Measurements from ENCODE around the gene ZBTB32.

The ZBTB32 gene

DNA sequence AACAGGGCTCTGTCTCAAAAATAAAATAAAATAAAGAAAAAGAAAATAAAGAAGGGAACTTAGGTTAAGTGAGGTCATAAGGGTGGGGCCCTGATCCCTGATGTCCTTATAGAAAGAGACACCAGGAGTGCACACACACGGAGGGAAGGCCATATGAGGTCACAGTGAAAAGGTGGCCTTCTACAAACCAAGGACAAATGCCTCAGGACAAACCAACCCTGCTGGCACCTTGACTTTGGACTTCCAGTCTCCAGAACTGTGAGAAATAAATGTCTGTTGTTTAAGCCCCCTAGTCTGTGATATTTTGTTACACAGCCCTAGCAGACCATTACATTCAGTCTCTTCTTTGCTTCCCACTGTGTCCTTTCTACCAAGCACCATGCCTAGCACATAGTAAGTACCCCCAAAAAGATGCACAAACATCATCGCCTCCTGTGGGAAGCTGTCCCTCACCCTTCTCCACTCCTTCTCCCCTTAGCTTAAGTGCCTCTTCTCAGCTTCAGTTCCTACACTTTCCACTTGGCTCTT is 8.4 kb upstream of the ZBTB32 start:
- DNase-seq (ENCODE audit: low read depth in 2 of 2): no peak

GRCh38 chr19:35696835-35697234 is 7.5 kb upstream of the ZBTB32 start:
- DNase-seq (ENCODE audit: low read depth in 2 of 2): no peak

- peak; percentile 80 to 91 for DNase-seq (ENCODE audit: low read depth in 2 of 2)
Measured at GRCh38 chr19:35702223-35703012, 1.9 kb upstream of the ZBTB32 start.

DNA sequence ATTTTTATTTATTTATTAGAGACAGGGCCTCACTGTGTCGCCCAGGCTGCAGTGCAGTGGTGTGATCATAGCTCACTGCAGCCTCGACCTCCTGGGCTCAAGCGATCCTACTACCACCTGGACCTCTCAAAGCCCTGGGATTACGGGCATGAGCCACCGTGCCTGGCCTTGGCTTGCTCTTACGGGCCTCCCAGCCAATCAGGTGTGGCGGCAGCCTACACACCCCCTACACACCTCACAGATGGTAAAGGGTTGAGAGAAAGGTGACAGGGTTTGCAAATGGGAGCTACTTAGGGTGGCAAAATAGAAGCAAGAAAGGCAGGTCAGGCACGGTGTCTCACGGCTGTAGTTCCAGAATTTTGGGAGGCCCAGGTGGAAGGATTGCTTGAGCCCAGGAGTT is 1.0 kb upstream of the ZBTB32 start:
- DNase-seq (ENCODE audit: low read depth in 2 of 2): no peak

- no peak for DNase-seq (ENCODE audit: low read depth in 2 of 2)
Measured at GRCh38 chr19:35708391-35708790, 4.0 kb downstream of the ZBTB32 start.

GRCh38 chr19:35710784-35711723 is 6.7 kb downstream of the ZBTB32 start:
- peak in 1 of 2 donors; percentile 58 for DNase-seq (ENCODE audit: low read depth in 2 of 2)

DNA sequence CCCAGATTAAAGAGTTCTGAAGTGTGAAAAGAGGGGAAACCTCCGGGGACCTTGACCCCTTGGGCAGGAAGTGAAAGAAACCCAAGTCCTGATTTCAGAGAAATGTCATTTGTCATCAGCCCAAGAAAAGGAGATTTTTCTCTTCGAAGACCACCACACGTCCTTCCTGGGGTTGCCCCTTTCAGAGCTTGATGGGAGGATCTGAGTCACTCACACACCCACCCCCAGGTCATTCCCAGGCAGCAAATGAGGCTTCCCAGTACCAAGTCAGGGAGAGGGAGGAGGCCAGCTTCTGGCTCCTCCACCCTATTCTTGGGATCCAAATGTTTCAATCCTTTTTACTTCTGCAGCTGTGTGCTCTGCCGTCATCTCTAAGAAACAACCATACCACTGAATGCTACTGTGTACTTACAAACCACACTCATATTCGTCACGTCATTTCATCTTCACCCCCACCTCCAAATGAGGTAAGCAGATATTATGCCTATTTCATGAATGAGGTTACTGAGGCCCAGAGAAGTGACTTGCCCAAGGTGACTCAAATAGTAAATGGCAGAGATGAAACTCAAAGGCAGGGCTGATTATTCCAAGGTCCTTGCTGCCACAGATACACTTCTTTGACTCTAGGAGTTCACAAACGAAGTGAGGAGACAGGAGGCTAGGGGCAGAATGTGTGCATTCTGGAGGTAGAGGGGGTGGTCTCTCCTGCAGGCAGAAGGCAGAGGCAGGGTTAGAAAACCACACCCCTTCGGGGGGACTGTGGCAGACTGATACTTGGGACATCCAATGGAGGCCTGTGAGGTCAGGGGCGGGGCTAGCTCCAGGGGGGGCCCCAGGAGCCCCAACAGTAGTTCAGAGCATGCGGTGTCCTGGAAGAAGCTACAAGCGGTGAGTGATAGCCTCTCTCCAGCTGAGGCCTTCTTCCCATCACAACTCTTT is 8.5 kb downstream of the ZBTB32 start:
- DNase-seq (ENCODE audit: low read depth in 2 of 2): peak; percentile 54 to 61

DNA sequence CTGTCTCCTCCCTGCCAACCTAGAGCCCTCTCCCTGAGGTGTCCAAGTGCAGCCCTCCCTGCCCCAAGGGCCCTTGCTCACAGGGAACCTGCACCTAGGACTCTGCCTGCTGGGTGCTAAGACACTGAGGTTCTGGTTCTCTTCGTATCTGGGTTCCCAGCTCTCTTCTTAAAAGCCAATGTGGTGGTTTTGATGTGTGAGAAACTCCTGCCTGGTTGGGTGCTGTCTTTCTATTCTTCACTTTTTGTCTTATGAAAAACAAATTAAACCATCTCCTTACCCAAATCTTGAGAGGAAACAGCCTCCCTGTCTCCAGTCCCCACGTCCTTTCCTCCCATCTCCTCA is 9.1 kb downstream of the ZBTB32 start:
- DNase-seq (ENCODE audit: low read depth in 2 of 2): no peak

DNA sequence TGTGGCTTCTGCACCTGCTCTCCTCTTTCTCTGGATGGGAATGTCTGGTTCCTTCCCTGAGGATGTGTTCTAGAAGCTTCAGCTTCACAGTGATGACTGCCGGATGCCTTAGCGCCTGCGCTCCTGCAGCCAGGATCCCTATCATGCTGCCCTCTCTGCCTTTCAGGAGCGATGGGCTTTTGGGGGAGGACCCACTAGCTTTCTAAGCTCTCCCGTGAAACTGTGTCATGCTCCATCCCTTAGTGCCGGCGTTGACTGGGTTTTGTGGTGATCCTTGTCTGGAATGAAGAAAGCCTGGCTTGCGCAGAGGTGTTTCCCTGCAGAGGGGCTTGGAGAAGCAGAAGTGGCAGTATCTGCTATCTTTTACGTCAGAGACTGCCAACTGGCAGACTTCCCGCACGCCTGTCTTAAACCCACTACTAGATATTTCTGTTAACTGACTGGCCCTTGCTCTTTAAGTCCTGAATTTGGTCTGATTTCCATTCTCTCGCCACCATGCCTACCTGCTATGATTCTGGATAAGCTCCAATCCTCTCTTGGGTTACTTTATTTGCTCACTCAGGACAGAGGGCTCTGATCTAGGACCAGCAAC is 9.6 kb downstream of the ZBTB32 start:
- DNase-seq (ENCODE audit: low read depth in 2 of 2): no peak

GRCh38 chr19:35714601-35715354 is 10.4 kb downstream of the ZBTB32 start:
- no peak for DNase-seq (ENCODE audit: low read depth in 2 of 2)

- DNase-seq (ENCODE audit: low read depth in 2 of 2): no peak
Measured at GRCh38 chr19:35715355-35715809, 11.0 kb downstream of the ZBTB32 start.

GRCh38 chr19:35715981-35716800 is 11.8 kb downstream of the ZBTB32 start:
- no peak for DNase-seq (ENCODE audit: low read depth in 2 of 2)

DNA sequence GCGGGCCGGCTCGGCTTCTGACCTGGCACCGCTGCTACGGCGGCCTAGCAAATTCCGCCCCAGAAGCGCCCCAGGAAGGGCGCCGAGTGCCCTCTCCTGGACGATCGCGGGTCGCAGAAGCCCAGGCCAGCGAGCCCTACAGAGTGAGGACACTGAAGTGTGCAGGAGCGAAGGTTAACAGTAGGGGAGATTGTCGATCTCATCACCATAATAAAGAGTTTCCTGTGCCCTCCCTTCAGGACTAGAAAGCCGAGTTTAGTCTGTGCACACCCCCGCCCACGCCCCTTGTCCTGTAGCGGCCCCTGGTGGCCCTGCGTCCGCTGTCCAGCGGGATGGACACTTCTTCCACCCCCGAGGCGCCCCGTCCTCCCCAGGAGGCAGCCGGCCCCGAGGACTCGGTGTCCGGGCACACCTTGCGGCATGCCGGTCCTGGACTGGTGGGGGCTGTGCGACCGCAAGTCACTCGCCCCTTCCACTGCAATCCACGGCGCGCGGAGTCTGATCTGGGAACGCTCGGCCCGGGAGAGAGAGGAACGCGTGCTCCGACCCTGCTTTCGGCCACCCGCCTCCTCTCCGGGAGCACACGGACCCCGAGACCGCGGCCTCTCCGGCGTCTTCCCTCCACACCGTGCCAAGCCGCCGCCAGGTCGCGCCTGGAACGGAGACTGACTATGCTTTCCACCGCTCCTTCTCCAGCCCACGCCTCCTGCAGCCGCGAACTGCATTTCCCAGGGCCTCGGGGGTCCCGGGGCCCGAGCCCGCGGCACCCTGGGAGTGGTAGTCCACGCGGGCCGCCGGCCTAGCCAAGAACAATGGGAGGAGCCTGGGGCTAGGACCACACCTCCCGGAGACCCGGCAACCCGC is 12.7 kb downstream of the ZBTB32 start:
- peak; percentile 95 to 96 for DNase-seq (ENCODE audit: low read depth in 2 of 2)

DNA sequence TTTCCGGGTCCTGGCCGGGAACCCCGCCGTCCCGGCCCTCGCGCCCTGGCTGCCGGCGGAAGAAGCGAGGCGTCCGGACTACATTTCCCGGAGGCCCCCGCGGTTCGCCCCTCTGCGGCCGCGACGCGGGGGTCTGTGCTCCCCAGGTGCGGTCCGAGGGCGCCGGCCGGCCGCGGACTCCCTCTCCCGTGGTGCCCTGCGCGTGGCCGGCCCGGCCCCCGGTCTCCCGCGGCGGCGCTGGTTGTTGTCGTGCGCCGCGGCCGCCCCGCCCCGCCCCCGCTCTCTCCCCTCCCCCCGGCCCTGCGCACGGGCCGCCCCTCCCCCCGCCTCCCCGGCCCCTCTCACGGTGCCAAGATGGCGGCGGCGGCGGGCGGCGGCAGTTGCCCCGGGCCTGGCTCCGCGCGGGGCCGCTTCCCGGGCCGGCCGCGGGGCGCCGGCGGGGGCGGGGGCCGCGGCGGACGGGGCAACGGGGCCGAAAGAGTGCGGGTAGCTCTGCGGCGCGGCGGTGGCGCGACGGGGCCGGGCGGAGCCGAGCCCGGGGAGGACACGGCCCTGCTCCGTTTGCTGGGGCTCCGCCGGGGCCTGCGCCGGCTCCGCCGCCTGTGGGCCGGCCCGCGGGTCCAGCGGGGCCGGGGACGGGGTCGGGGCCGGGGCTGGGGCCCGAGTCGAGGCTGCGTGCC is 13.4 kb downstream of the ZBTB32 start, which contains the start of gene KMT2B:
TSS of gene KMT2B (plus strand) at position 339 of the 680 bp plus-strand sequence. CDS start at position 355, 16 bp downstream.
- DNase-seq (ENCODE audit: low read depth in 2 of 2): no peak

DNA sequence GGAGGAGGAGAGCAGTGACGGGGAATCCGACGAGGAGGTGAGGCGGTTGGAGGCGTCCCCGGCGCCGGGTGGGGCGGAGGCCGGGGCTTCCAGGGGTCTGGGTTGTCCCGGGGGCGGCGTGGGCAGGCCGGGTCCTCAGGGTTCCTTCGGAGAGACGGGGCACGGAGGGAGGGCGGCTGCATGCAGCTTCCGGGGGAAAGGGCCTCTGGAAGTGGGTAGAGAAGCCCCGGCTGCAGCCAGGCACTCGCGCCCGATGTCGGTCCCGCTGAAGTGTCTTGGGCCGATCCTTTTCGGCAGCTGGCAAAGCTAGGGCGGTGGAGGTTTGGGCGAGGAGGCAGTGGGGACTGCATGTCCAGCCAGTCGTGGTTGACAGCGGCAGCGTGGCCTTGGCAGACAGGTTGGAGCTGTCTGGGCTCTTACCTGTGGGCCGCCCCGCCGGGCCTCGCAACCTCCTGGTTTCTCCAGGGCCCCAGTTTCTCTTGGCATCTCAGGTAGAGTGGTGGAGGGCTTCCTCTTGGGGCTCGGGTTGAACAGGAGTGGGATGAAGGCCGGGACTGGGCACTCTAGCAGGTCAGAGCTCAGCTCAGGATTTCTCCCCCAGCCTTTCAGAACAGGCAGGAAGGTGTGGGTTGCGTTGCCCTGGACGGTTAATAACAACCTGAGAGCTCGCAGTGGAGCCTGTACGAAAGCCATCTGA is 14.1 kb downstream of the ZBTB32 start:
- DNase-seq (ENCODE audit: low read depth in 2 of 2): peak in 1 of 2 donors; percentile 50

DNA sequence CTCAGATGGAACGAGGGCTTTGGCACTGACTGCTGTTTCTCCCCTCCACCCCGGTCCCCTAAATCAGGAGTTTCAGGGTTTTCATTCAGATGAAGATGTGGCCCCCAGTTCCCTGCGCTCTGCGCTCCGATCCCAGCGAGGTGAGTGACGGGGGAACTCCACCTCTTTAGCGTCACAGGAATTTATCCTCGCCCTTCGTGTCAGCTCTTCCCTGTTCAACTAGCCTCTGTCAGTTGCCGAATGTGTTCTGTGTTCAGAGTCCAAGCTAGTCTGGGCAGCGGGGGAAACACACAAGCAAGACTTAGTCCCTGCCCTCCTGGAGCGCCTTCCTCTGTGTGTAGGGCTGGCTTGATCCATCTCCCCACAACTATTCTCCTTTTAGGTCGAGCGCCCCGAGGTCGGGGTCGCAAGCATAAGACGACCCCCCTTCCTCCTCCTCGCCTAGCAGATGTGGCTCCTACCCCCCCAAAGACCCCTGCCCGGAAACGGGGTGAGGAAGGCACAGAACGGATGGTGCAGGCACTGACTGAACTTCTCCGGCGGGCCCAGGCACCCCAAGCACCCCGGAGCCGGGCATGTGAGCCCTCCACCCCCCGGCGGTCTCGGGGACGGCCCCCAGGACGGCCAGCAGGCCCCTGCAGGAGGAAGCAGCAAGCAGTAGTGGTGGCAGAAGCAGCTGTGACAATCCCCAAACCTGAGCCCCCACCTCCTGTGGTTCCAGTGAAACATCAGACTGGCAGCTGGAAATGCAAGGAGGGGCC is 15.2 kb downstream of the ZBTB32 start:
- no peak for DNase-seq (ENCODE audit: low read depth in 2 of 2)

All from stimulated activated CD8-positive, alpha-beta memory T cell treated with anti-CD3 and anti-CD28 coated beads, Interleukin-15, amount 100 ng/mL, for 4 hours (primary cell).